ENCODE measurements around the gene GLIPR1. TPM values are rescaled to one million over a fixed set of nuclear protein-coding genes. Genes with fewer than 3 reads are reported as not detected.

Gene GLIPR1
- polyA plus RNA-seq, 1 of the 3 experiments (the other 2 are of a cell fraction): 75.6 TPM

GRCh38 chr12:75528272-75528671 is 47.7 kb downstream of the GLIPR1 start:
- H3K4me1 ChIP-seq (ENCODE audit: control insufficient read depth in 1 of 2, insufficient read depth in 2 of 2, low read depth in 1 of 2, low read length in 1 of 2): no peaks in the 10 kb centered on the region; a peak in 1 of 4 replicates
- no peaks in the 10 kb centered on the region for H3K9me2 ChIP-seq
- WGBS (ENCODE audit: low lambda C conversion rate): 78% methylated on average over 2 of the region's 2 CpGs
- ChIA-PET CTCF (interaction anchor here (0.6 to 8.6 kb wide), 18 partner anchors 15 to 1263 kb away, joined by 3 to 166 read pairs (median 4); partner anchors contain the start of genes NAP1L1 and PHLDA1), POLR2A (interaction anchor here (1.0 kb wide), 1 partner anchor 512 kb away, joined by 3 read pairs; no protein-coding TSS in a partner anchor)
- no peaks in the 10 kb centered on the region for H3K9me3 ChIP-seq
- H3K79me2 ChIP-seq (ENCODE audit: insufficient read depth): no peaks in the 10 kb centered on the region
- H2AFZ ChIP-seq (ENCODE audit: low read depth): no peak overlapping the region
- H3F3A ChIP-seq (replicated peaks; ENCODE audit: insufficient read depth): no peaks in the 10 kb centered on the region
- H4K20me1 ChIP-seq (ENCODE audit: insufficient read depth): no peaks in the 10 kb centered on the region
- H3K4me3 ChIP-seq (ENCODE audit: low read depth in 2 of 2, low read length in 1 of 2): no peak overlapping the region
- no peak overlapping the region for H3K4me2 ChIP-seq
- H3K9ac ChIP-seq: no peak overlapping the region
- DNase-seq: no peak
- no peaks in the 10 kb centered on the region for H3K27me3 ChIP-seq (ENCODE audit: insufficient read depth)
- H3K36me3 ChIP-seq (replicated peaks in 1 of 2; ENCODE audit: control insufficient read depth in 1 of 2, insufficient read depth in 2 of 2, low read length in 1 of 2): no peaks in the 10 kb centered on the region
- no peak overlapping the region for H3K27ac ChIP-seq (ENCODE audit: low read depth in 2 of 2, low read length in 1 of 2)
- TF ChIP-seq MAX (IDR thresholded peaks at IDR 0.05; ENCODE audit: low read depth) (no peak), EP300 (IDR thresholded peaks at IDR 0.05; ENCODE audit: borderline replicate concordance in 1 of 2, low read depth in 1 of 2, low read length in 1 of 2) (no peak), CTCF (IDR thresholded peaks at IDR 0.05) (no peak), FOXJ3 (CRISPR knock-in tag; IDR thresholded peaks at IDR 0.05) (no peak), SMC3 (IDR thresholded peaks at IDR 0.05; ENCODE audit: low read depth, low read length) (no peak), TCF12 (IDR thresholded peaks at IDR 0.05) (no peak), MXI1 (IDR thresholded peaks at IDR 0.05; ENCODE audit: low read depth, low read length) (no peak), RAD21 (IDR thresholded peaks at IDR 0.05; ENCODE audit: low read length) (no peak)
- TF ChIP-seq, protein P1, sequence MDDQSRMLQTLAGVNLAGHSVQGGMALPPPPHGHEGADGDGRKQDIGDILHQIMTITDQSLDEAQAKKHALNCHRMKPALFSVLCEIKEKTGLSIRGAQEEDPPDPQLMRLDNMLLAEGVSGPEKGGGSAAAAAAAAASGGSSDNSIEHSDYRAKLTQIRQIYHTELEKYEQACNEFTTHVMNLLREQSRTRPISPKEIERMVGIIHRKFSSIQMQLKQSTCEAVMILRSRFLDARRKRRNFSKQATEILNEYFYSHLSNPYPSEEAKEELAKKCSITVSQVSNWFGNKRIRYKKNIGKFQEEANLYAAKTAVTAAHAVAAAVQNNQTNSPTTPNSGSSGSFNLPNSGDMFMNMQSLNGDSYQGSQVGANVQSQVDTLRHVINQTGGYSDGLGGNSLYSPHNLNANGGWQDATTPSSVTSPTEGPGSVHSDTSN (IDR thresholded peaks at IDR 0.05): no peak
- TF ChIP-seq, protein P2, sequence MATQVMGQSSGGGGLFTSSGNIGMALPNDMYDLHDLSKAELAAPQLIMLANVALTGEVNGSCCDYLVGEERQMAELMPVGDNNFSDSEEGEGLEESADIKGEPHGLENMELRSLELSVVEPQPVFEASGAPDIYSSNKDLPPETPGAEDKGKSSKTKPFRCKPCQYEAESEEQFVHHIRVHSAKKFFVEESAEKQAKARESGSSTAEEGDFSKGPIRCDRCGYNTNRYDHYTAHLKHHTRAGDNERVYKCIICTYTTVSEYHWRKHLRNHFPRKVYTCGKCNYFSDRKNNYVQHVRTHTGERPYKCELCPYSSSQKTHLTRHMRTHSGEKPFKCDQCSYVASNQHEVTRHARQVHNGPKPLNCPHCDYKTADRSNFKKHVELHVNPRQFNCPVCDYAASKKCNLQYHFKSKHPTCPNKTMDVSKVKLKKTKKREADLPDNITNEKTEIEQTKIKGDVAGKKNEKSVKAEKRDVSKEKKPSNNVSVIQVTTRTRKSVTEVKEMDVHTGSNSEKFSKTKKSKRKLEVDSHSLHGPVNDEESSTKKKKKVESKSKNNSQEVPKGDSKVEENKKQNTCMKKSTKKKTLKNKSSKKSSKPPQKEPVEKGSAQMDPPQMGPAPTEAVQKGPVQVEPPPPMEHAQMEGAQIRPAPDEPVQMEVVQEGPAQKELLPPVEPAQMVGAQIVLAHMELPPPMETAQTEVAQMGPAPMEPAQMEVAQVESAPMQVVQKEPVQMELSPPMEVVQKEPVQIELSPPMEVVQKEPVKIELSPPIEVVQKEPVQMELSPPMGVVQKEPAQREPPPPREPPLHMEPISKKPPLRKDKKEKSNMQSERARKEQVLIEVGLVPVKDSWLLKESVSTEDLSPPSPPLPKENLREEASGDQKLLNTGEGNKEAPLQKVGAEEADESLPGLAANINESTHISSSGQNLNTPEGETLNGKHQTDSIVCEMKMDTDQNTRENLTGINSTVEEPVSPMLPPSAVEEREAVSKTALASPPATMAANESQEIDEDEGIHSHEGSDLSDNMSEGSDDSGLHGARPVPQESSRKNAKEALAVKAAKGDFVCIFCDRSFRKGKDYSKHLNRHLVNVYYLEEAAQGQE (IDR thresholded peaks at IDR 0.05; ENCODE audit: low read depth, low read length): no peak

Measured in SK-N-SH (cell line).